K562 (cell line): ENCODE results near the gene PLEKHA6. TPM values are rescaled to one million over a fixed set of nuclear protein-coding genes. Genes with fewer than 3 reads are reported as not detected.

Experiments used
- ATAC-seq: fragments of 200-7000 bp; cut with Tn5 transposase; 3 replicates; pipeline ENCODE4 v1.9.1; 2020; ENCODE audit warnings: moderate library complexity
- BruUV-seq: library from RNA; stranded (reverse); fragments of 400-500 nt; replicated peaks from 2 replicates; lab custom pipeline; 2021; lab: Mats Ljungman, UMichigan
- CTCF ChIA-PET: fragments of 300-600 bp; formaldehyde crosslinking; extraction: SDS; loops from one replicate; lab custom pipeline; 2021; ENCODE audit warnings: low intra/inter-chr PET ratio; lab: Yijun Ruan, JAX
- POLR2A ChIA-PET: fragments of 300-600, 350-650 bp; sonication (Branson Sonifier 250); formaldehyde crosslinking; extraction: SDS; loops from one replicate; lab custom pipeline; 2021; ENCODE audit warnings: antibody characterized with exemption, inconsistent platforms; lab: Yijun Ruan, JAX
- DNase-seq, 4 experiments: peaks; one replicate each; pipeline versions ENCODE4 v3.0.0 to v3.0.0-alpha.2; 2011 to 2018; ENCODE audit warnings: low spot score in 3 of 4, mixed read lengths in 3 of 4; ENCODE audit errors: extremely low read depth in 1 of 4
- FAIRE-seq: peaks from 2 replicates; lab custom pipeline; 2011; peaks lifted over from hg19 to GRCh38; lab: Jason Lieb, UNC
- H2AFZ ChIP-seq: 2 replicates; pipeline ENCODE4 v1.6.0; 2011; ENCODE audit warnings: low read depth, low read length, control low read depth, inconsistent platforms
- H3K27ac ChIP-seq: fragments of 200-600 bp; 3 replicates; pipeline ENCODE4 v1.8.0; 2011; ENCODE audit warnings: low read depth, mild to moderate bottlenecking, control low read depth, inconsistent platforms, low read length, moderate library complexity, mixed read lengths; ENCODE audit errors: extremely low read depth
- H3K27me3 ChIP-seq, 2 experiments: fragments of 300-600 bp in 1 of 2; 2 replicates in 1 of 2; 3 replicates in 1 of 2; pipeline versions ENCODE4 v1.6.0 to v1.8.0; 2011; ENCODE audit warnings: inconsistent platforms in 2 of 2, low read length in 2 of 2, mild to moderate bottlenecking in 1 of 2, mixed read lengths in 1 of 2, moderate library complexity in 1 of 2; ENCODE audit not compliant: control insufficient read depth in 2 of 2, insufficient read depth in 2 of 2
- H3K36me3 ChIP-seq: fragments of 300-600 bp; 3 replicates; pipeline ENCODE4 v1.8.0; 2011; ENCODE audit warnings: mild to moderate bottlenecking, low read length, inconsistent platforms; ENCODE audit not compliant: control insufficient read depth, insufficient read depth
- H3K4me1 ChIP-seq, 2 experiments: fragments of 200-600 bp in 1 of 2; replicated peaks in 1 of 2; 2 replicates in 1 of 2; 3 replicates in 1 of 2; pipeline versions ENCODE4 v1.5.1 to v1.8.0; 2011; ENCODE audit warnings: inconsistent platforms in 2 of 2, low read length in 2 of 2, mild to moderate bottlenecking in 1 of 2, mixed read lengths in 1 of 2, moderate library complexity in 1 of 2; ENCODE audit not compliant: control insufficient read depth in 2 of 2, insufficient read depth in 2 of 2
- H3K4me2 ChIP-seq: 2 replicates; pipeline ENCODE4 v1.6.1; 2011; ENCODE audit warnings: low read length, control low read depth, inconsistent platforms, mixed read lengths; ENCODE audit not compliant: insufficient read depth
- H3K4me3 ChIP-seq: fragments of 200-600 bp; sonication (generic), shearing (Covaris generic); 2 replicates; pipeline ENCODE4 v1.5.1; 2016; ENCODE audit warnings: control low read depth, inconsistent platforms
- H3K79me2 ChIP-seq: fragments of 200-600 bp; 3 replicates; pipeline ENCODE4 v1.8.0; 2011; ENCODE audit warnings: low read length, inconsistent platforms; ENCODE audit not compliant: control insufficient read depth, insufficient read depth
- H3K9ac ChIP-seq, 2 experiments: 2 replicates each; pipeline versions ENCODE4 v1.6.0 to v1.6.1; 2011; ENCODE audit warnings: low read depth in 2 of 2, low read length in 2 of 2, control low read depth in 1 of 2, inconsistent platforms in 1 of 2, mild to moderate bottlenecking in 1 of 2, mixed read lengths in 1 of 2; ENCODE audit not compliant: insufficient read depth in 1 of 2
- H3K9me1 ChIP-seq: one replicate; pipeline ENCODE4 v1.6.0; 2011; ENCODE audit warnings: inconsistent platforms, mild to moderate bottlenecking, low read length, moderate library complexity; ENCODE audit not compliant: control insufficient read depth, insufficient read depth
- H3K9me3 ChIP-seq: replicated peaks from 2 replicates; pipeline ENCODE4 v1.5.1; 2011; ENCODE audit warnings: low read depth, low read length, inconsistent platforms; ENCODE audit not compliant: control insufficient read depth, insufficient read depth
- H4K20me1 ChIP-seq: replicated peaks from 2 replicates; pipeline ENCODE4 v1.6.1; 2011; ENCODE audit warnings: low read length, inconsistent platforms, mixed read lengths; ENCODE audit not compliant: control insufficient read depth, insufficient read depth
- C11orf30 ChIP-seq: fragments of 450-650 bp; IDR thresholded peaks from 2 replicates; pipeline ENCODE4 v1.6.1; 2016; ENCODE audit warnings: low read depth, mild to moderate bottlenecking
- CBFA2T3 ChIP-seq: fragments of 450-650 bp; IDR thresholded peaks from 2 replicates; pipeline ENCODE4 v1.6.1; 2017
- DMBX1 ChIP-seq: fragments of 250-450 bp; sonication (Bioruptor Pico); IDR thresholded peaks from 2 replicates; pipeline ENCODE4 v1.8.0; 2022; ENCODE audit warnings: inconsistent platforms, mild to moderate bottlenecking, moderate library complexity, borderline replicate concordance
- EHMT2 ChIP-seq: fragments of 450-650 bp; IDR thresholded peaks from 2 replicates; pipeline ENCODE4 v1.6.1; 2018; ENCODE audit warnings: antibody characterized with exemption
- GTF2B ChIP-seq: IDR thresholded peaks from 2 replicates; pipeline ENCODE4 v1.6.1; 2011; ENCODE audit not compliant: insufficient read length; ENCODE audit errors: extremely low read depth
- GTF2F1 ChIP-seq: IDR thresholded peaks from 2 replicates; pipeline ENCODE4 v1.6.1; 2011; ENCODE audit warnings: low read depth, low read length, improper control_type of control experiment
- KLF13 ChIP-seq: fragments of 450-650 bp; IDR thresholded peaks from 2 replicates; pipeline ENCODE4 v1.6.1; 2016; ENCODE audit warnings: missing genetic modification characterization, low read depth, mild to moderate bottlenecking, missing compliant biosample characterization, moderate library complexity, borderline replicate concordance
- MTA3 ChIP-seq: fragments of 450-650 bp; formaldehyde crosslinking; IDR thresholded peaks from 2 replicates; pipeline ENCODE4 v1.6.1; 2017; ENCODE audit warnings: mild to moderate bottlenecking, borderline replicate concordance
- MTF1 ChIP-seq: fragments of 250-450 bp; sonication (Bioruptor Pico); IDR thresholded peaks from 2 replicates; pipeline ENCODE4 v1.9.0; 2021; ENCODE audit warnings: moderate library complexity, mild to moderate bottlenecking, inconsistent platforms, borderline replicate concordance
- NFYB ChIP-seq: IDR thresholded peaks from 2 replicates; pipeline ENCODE4 v1.6.1; 2011; ENCODE audit warnings: mild to moderate bottlenecking, moderate library complexity; ENCODE audit not compliant: insufficient read length; ENCODE audit errors: extremely low read depth
- RBM25 ChIP-seq: fragments of 200-400 bp; formaldehyde crosslinking; IDR thresholded peaks from 2 replicates; pipeline ENCODE4 v1.6.1; 2018; ENCODE audit warnings: low read length, low read depth, moderate library complexity; ENCODE audit not compliant: severe bottlenecking
- RHOXF2B ChIP-seq: fragments of 250-450 bp; sonication (Bioruptor Pico); conservative IDR thresholded peaks from 2 replicates; pipeline ENCODE4 v1.5.1; 2021
- SMARCA4 ChIP-seq: fragments of 450-650 bp; IDR thresholded peaks from 2 replicates; pipeline ENCODE4 v1.6.1; 2016
- SMARCA5 ChIP-seq: fragments of 450-650 bp; IDR thresholded peaks from 2 replicates; pipeline ENCODE4 v1.6.1; 2016
- ZNF354B ChIP-seq: fragments of 250-450 bp; sonication (Bioruptor Pico); IDR thresholded peaks from 2 replicates; pipeline ENCODE4 v1.4.0; 2020
- ZNF696 ChIP-seq: fragments of 250-450 bp; sonication (Bioruptor Pico); conservative IDR thresholded peaks from 2 replicates; pipeline ENCODE4 v1.4.0; 2020; ENCODE audit warnings: mild to moderate bottlenecking, moderate library complexity
- WGBS: fragments of 100-300 bp; shearing (Covaris generic); methylation state at CpG from one replicate; pipeline ENCODE4 v1.1.6; 2016; ENCODE audit warnings: low coverage, mixed read lengths; ENCODE audit not compliant: insufficient coverage; ENCODE audit errors: missing lambda C conversion rate; 5-methylcytosine and 5-hydroxymethylcytosine counted together
- in situ Hi-C: fragments of 300-500 bp; cut with MboI; formaldehyde crosslinking; loops from 4 replicates; pipeline ENCODE4 v1.15.0; 2018; ENCODE audit warnings: inconsistent platforms, mixed read lengths
- intact Hi-C: fragments of 100-400 bp; cut with micrococcal nuclease; formaldehyde crosslinking; loops from 2 replicates; pipeline ENCODE4 v1.14.2; 2022
- polyA plus RNA-seq, 8 experiments: library from polyadenylated mRNA; depleted of rRNA in 4 of 8; stranded (reverse) in 5 of 8; unstranded in 3 of 8; fragments of >200 nt; fragmentation: Nextera tagmentation in 2 of 8; fragmentation: Illumina TruSeq in 1 of 8; extraction: Ambion mirVana in 2 of 8; extraction: Trizol in 1 of 8; gene quantifications; 2 replicates each; pipeline versions ENCODE4 v1.2.1 to v1.2.3, GENCODE V29; 2011 to 2014; ENCODE audit warnings: inconsistent platforms in 1 of 8, missing spikeins in 1 of 8
- total RNA-seq, 7 experiments: library from RNA; depleted of rRNA in 6 of 7; stranded (reverse); fragments of >200 nt in 6 of 7; fragmentation: Illumina TruSeq in 2 of 7; extraction: Trizol in 2 of 7; gene quantifications; 2 replicates each; pipeline versions ENCODE4 v1.2.1 to v1.2.3, GENCODE V29; 2011 to 2021; ENCODE audit warnings: low replicate concordance in 1 of 7
- TF ChIP-seq, protein P1 (sequence below): sonication (generic); formaldehyde crosslinking; IDR thresholded peaks from 2 replicates; pipeline ENCODE4 v1.8.0; 2022; ENCODE audit warnings: missing genetic modification reagents, mild to moderate bottlenecking, borderline replicate concordance
- TF ChIP-seq, protein P2 (sequence below), 2 experiments: fragments of 250-450 bp in 1 of 2; fragments of 450-650 bp in 1 of 2; sonication (Bioruptor Pico) in 1 of 2; IDR thresholded peaks; 2 replicates each; pipeline versions ENCODE4 v1.6.1 to v1.8.0; 2016 to 2021; ENCODE audit warnings: mild to moderate bottlenecking in 2 of 2, moderate library complexity in 2 of 2, missing compliant biosample characterization in 1 of 2, missing genetic modification characterization in 1 of 2

PLEKHA6 gene
- total and polyA plus RNA-seq, 9 of the 15 experiments (the other 6 are each of a cell fraction or from before 2014, with no cell fraction given), result under 0.01 to 0.33 (median 0.01) TPM; not detected in 4

GRCh38 chr1:204194080-204194479 is 165.6 kb downstream of the PLEKHA6 start (continued):
- no peak for TF ChIP-seq ZNF354B (CRISPR knock-in tag)
- TF ChIP-seq NFYB, result no peak
- TF ChIP-seq DMBX1 (CRISPR knock-in tag), result no peak
- TF ChIP-seq MTA3, result no peak
- TF ChIP-seq EHMT2, result no peak
- no peak for TF ChIP-seq MTF1 (CRISPR knock-in tag)
- TF ChIP-seq, protein P1, sequence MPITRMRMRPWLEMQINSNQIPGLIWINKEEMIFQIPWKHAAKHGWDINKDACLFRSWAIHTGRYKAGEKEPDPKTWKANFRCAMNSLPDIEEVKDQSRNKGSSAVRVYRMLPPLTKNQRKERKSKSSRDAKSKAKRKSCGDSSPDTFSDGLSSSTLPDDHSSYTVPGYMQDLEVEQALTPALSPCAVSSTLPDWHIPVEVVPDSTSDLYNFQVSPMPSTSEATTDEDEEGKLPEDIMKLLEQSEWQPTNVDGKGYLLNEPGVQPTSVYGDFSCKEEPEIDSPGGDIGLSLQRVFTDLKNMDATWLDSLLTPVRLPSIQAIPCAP (CRISPR knock-in tag), result no peak

DNA sequence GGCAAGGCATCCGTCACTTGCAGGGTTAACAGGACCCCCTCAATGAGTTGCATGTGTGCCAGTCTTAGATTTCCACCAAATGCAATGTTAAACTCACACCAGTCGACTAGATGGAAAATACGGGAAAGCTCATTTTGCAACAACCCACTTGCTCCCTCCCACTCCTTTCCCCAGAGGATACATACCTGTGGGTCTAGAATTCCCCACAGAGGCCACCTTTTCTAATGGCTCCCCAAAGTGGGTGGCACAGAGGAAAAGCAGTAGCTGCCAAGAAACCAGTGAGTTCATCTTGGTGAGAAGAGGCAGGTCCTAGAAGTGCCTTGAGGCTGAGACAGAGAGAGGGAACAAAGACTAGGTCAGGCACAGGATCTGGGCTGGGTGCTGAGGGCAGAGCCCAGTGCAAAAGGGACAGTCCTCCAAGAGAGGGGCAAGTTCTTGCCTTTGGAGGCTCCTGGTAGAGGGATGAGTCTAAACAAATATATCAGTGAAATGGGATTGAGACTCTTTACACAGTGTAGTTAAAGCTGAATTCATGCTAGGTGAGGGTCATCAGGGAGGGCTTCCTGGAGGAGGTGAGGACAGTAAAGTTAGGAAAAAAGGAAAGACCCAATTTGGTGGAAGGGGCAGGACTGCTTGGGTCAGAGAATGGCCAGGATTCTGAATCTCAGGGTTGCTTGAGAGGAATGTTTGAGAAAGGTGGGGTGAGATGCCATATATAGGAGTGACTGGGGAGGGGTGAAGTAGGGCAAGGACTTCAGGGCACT is 167.0 kb downstream of the PLEKHA6 start:
- BruUV-seq, result no TSS peak
- ATAC-seq, result no peak
- POLR2A ChIA-PET, result interaction anchor here (1.4 kb wide), 1 partner anchor 56 kb away, joined by 6 read pairs; no protein-coding TSS in a partner anchor
- TF ChIP-seq, protein P2, sequence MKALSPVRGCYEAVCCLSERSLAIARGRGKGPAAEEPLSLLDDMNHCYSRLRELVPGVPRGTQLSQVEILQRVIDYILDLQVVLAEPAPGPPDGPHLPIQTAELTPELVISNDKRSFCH (CRISPR knock-in tag; IDR thresholded peaks at IDR 0.05), result no peak
- TF ChIP-seq, protein P2 (tag; IDR thresholded peaks at IDR 0.05), result no peak
- TF ChIP-seq RBM25 (peak; percentile 64), ZNF696 (CRISPR knock-in tag) (no peak), CBFA2T3 (no peak), SMARCA5 (peak; percentile 56; the same call in 1 of the 2 replicates), SMARCA4 (no peak), KLF13 (no peak), GTF2F1 (no peak), GTF2B (no peak), C11orf30 (no peak), RHOXF2B (CRISPR knock-in tag) (no peak)

More for the DNA sequence above, 167.0 kb downstream of the PLEKHA6 start:
- Histone ChIP-seq H3K9ac (no peak overlapping the region), H3K9me3 (no peaks in the 10 kb centered on the region; the same call in 1 of the 2 replicates), H3K79me2 (no peaks in the 10 kb centered on the region), H2AFZ (no peak overlapping the region), H3K36me3 (no peaks in the 10 kb centered on the region), H3K27me3 (peaks cover 29 to 73% of the 10 kb centered on the region in 2 experiments), H3K4me1 (peaks cover 0 to 4% of the 10 kb centered on the region in 2 experiments; a peak in 2 of 5 replicates), H3K9me1 (no peaks in the 10 kb centered on the region), H3K4me2 (no peak overlapping the region), H3K27ac (no peak overlapping the region), H4K20me1 (0 out of 2 replicates have a peak, but pooled peaks cover 4% of the 10 kb centered on the region), H3K4me3 (no peak overlapping the region)
- CTCF ChIA-PET, result no interaction called here
- in situ Hi-C loops, result no loop called here
- WGBS, result 0% methylated on average over 3 of the region's 3 CpGs
- no peak for DNase-seq
- intact Hi-C loops, result no loop called here
- no peak for FAIRE-seq
